B cell (primary cell): ENCODE measurements around the gene NDRG3.

Experiments
- CTCF ChIP-seq: fragments of 200-600 bp; IDR thresholded peaks from one replicate; pipeline ENCODE4 v1.8.0; 2022; ENCODE audit warnings: antibody characterized with exemption, mild to moderate bottlenecking
- EZH2 ChIP-seq: IDR thresholded peaks from 2 replicates; pipeline ENCODE4 v1.6.1; 2012; ENCODE audit warnings: borderline replicate concordance, low read depth, mild to moderate bottlenecking, moderate library complexity, low read length; ENCODE audit not compliant: insufficient read depth, poor library complexity, severe bottlenecking

- TF ChIP-seq CTCF (no peak), EZH2 (no peak)
Observed at GRCh38 chr20:36758276-36758675, 12.4 kb upstream of the NDRG3 start.
